Measurements from ENCODE around the gene MOSPD2. TPM values are rescaled to one million over a fixed set of nuclear protein-coding genes. Genes with fewer than 3 reads are reported as not detected.

The MOSPD2 gene
- total RNA-seq (2014; rRNA removed; shearing (Covaris generic); ENCODE audit: low replicate concordance), result 28.4 and 59.7 TPM in 2 replicates

- H3K4me1 ChIP-seq (ENCODE audit: low read length), result peaks cover 33% of the 10 kb centered on the region
- H4K20me1 ChIP-seq (ENCODE audit: insufficient read depth, low read depth, low read length), result no peaks in the 10 kb centered on the region
- H2AFZ ChIP-seq (ENCODE audit: low read length), result no peak within 1 kb of the TSS; the same call in 1 of the 2 replicates
- peaks cover 35% of the 10 kb centered on the region for H3K36me3 ChIP-seq (ENCODE audit: insufficient read depth, low read length)
- H3K27ac ChIP-seq (ENCODE audit: low read length), result peak within 1 kb of the TSS; percentile 65
- H3K79me2 ChIP-seq (ENCODE audit: low read length), result peaks cover 85% of the 10 kb centered on the region
- H3K27me3 ChIP-seq (ENCODE audit: low read length), result no peaks in the 10 kb centered on the region
- peak within 1 kb of the TSS; percentile 68 for H3K4me3 ChIP-seq (ENCODE audit: low read length)
- H3K9me2 ChIP-seq (replicated peaks; ENCODE audit: insufficient read depth, low read length), result no peaks in the 10 kb centered on the region
- peak; percentile 98 for DNase-seq
- peak within 1 kb of the TSS; percentile 77 for H3K4me2 ChIP-seq (ENCODE audit: low read depth, low read length, poor library complexity, severe bottlenecking)
- H3K9ac ChIP-seq (ENCODE audit: low read length), result peak within 1 kb of the TSS; percentile 85
- H3K9me3 ChIP-seq (ENCODE audit: low read length), result peaks cover 3% of the 10 kb centered on the region
Measured at GRCh38 chrX:14872851-14873675, at the start of gene MOSPD2, which contains the start of gene FANCB. TSS of gene MOSPD2 (plus strand) at chrX:14873421. CDS start at chrX:14873529, 108 bp downstream. TSS of gene FANCB (minus strand) at chrX:14873069. CDS start at chrX:14865510, 7,559 bp downstream.

- Histone ChIP-seq H3K4me3 (ENCODE audit: low read length) (no peak overlapping the region), H3K9me2 (replicated peaks; ENCODE audit: insufficient read depth, low read length) (no peaks in the 10 kb centered on the region), H3K36me3 (ENCODE audit: insufficient read depth, low read length) (no peaks in the 10 kb centered on the region), H3K79me2 (ENCODE audit: low read length) (no peaks in the 10 kb centered on the region), H3K9ac (ENCODE audit: low read length) (no peak overlapping the region), H3K9me3 (ENCODE audit: low read length) (peaks cover 3% of the 10 kb centered on the region; the same call in 1 of the 2 replicates), H3K4me2 (ENCODE audit: low read depth, low read length, poor library complexity, severe bottlenecking) (no peak overlapping the region), H3K27ac (ENCODE audit: low read length) (0 out of 2 replicates have a peak overlapping the region, but pooled peaks have one; percentile 32), H3K27me3 (ENCODE audit: low read length) (no peaks in the 10 kb centered on the region), H2AFZ (ENCODE audit: low read length) (no peak overlapping the region), H4K20me1 (ENCODE audit: insufficient read depth, low read depth, low read length) (no peaks in the 10 kb centered on the region), H3K4me1 (ENCODE audit: low read length) (no peaks in the 10 kb centered on the region; the same call in 1 of the 2 replicates)
- DNase-seq, result no peak
Measured at GRCh38 chrX:14825851-14826250, 47.4 kb upstream of the MOSPD2 start.

- H3K9me2 ChIP-seq (replicated peaks; ENCODE audit: insufficient read depth, low read length), result no peaks in the 10 kb centered on the region
- H3K9me3 ChIP-seq (ENCODE audit: low read length), result peaks cover 3% of the 10 kb centered on the region
- no peaks in the 10 kb centered on the region for H3K79me2 ChIP-seq (ENCODE audit: low read length)
- H3K9ac ChIP-seq (ENCODE audit: low read length), result no peak overlapping the region
- no peaks in the 10 kb centered on the region for H3K36me3 ChIP-seq (ENCODE audit: insufficient read depth, low read length)
- peak overlapping the region; percentile 32; the same call in 1 of the 2 replicates for H3K27ac ChIP-seq (ENCODE audit: low read length)
- no peak overlapping the region for H2AFZ ChIP-seq (ENCODE audit: low read length)
- no peaks in the 10 kb centered on the region for H4K20me1 ChIP-seq (ENCODE audit: insufficient read depth, low read depth, low read length)
- no peaks in the 10 kb centered on the region for H3K27me3 ChIP-seq (ENCODE audit: low read length)
- H3K4me2 ChIP-seq (ENCODE audit: low read depth, low read length, poor library complexity, severe bottlenecking), result no peak overlapping the region
- no peak for DNase-seq
- no peaks in the 10 kb centered on the region; the same call in 1 of the 2 replicates for H3K4me1 ChIP-seq (ENCODE audit: low read length)
- H3K4me3 ChIP-seq (ENCODE audit: low read length), result no peak overlapping the region
Measured at GRCh38 chrX:14826319-14826718, 46.9 kb upstream of the MOSPD2 start.

DNA sequence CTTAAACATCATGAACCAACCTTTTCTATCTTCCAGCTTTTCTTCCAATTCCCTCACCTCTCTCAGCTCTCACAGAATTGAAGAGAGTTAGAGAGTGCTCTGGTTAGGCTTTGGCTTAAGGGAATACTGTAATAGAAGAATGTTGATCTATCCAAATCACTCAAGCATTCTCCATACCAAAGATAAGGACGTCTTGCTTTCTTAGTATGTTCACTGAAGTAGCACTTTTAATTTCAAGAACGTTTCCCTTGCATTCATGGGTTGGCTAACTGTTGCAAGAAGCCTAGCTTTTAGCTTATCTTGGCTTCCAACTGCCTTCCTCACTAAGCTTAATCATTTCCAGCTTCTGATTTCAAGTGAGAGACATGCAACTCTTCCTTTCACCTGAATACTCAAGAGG lies 43.6 kb upstream of the MOSPD2 start:
- DNase-seq, result no peak
- peaks cover 7% of the 10 kb centered on the region; the same call in 1 of the 2 replicates for H3K36me3 ChIP-seq (ENCODE audit: insufficient read depth, low read length)
- no peak overlapping the region for H3K4me3 ChIP-seq (ENCODE audit: low read length)
- H3K27ac ChIP-seq (ENCODE audit: low read length), result no peak overlapping the region
- no peaks in the 10 kb centered on the region for H3K9me2 ChIP-seq (replicated peaks; ENCODE audit: insufficient read depth, low read length)
- no peaks in the 10 kb centered on the region for H4K20me1 ChIP-seq (ENCODE audit: insufficient read depth, low read depth, low read length)
- no peaks in the 10 kb centered on the region for H3K79me2 ChIP-seq (ENCODE audit: low read length)
- no peak overlapping the region for H3K9ac ChIP-seq (ENCODE audit: low read length)
- no peaks in the 10 kb centered on the region for H3K27me3 ChIP-seq (ENCODE audit: low read length)
- H3K4me2 ChIP-seq (ENCODE audit: low read depth, low read length, poor library complexity, severe bottlenecking), result no peak overlapping the region
- H3K9me3 ChIP-seq (ENCODE audit: low read length), result peaks cover 6% of the 10 kb centered on the region
- H2AFZ ChIP-seq (ENCODE audit: low read length), result no peak overlapping the region
- H3K4me1 ChIP-seq (ENCODE audit: low read length), result no peaks in the 10 kb centered on the region; the same call in 1 of the 2 replicates

- no peak for DNase-seq
- Histone ChIP-seq H2AFZ (ENCODE audit: low read length) (no peak overlapping the region), H3K9ac (ENCODE audit: low read length) (no peak overlapping the region), H3K27ac (ENCODE audit: low read length) (no peak overlapping the region), H3K4me2 (ENCODE audit: low read depth, low read length, poor library complexity, severe bottlenecking) (no peak overlapping the region), H3K27me3 (ENCODE audit: low read length) (no peaks in the 10 kb centered on the region), H3K4me3 (ENCODE audit: low read length) (no peak overlapping the region), H3K36me3 (ENCODE audit: insufficient read depth, low read length) (peaks cover 29% of the 10 kb centered on the region), H4K20me1 (ENCODE audit: insufficient read depth, low read depth, low read length) (no peaks in the 10 kb centered on the region), H3K79me2 (ENCODE audit: low read length) (peaks cover 3% of the 10 kb centered on the region; the same call in 1 of the 2 replicates), H3K9me3 (ENCODE audit: low read length) (peaks cover 6% of the 10 kb centered on the region), H3K4me1 (ENCODE audit: low read length) (no peaks in the 10 kb centered on the region), H3K9me2 (replicated peaks; ENCODE audit: insufficient read depth, low read length) (no peaks in the 10 kb centered on the region)
Measured at GRCh38 chrX:14832151-14832550, 41.1 kb upstream of the MOSPD2 start.

DNA sequence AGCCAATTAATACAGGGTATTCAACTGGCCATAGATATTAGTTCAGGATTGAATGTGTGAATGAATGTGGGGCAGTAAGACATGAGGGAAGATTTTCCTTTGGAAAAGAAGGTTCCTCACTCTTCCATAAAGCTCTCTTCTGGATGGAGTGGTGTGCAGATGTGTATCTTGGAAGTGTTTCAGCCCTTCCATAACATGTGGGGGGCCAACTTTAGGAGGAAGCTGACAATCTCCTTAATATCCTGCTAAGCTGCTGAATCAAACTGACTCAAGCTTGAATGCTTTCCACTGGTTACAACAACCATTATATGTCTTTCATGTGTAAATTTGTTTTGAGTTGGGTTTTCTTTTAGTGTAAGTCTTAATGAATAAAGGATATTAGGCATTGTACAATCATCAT lies 40.6 kb upstream of the MOSPD2 start:
- Histone ChIP-seq H3K4me1 (ENCODE audit: low read length) (no peaks in the 10 kb centered on the region), H3K4me2 (ENCODE audit: low read depth, low read length, poor library complexity, severe bottlenecking) (no peak overlapping the region), H3K27me3 (ENCODE audit: low read length) (no peaks in the 10 kb centered on the region), H4K20me1 (ENCODE audit: insufficient read depth, low read depth, low read length) (no peaks in the 10 kb centered on the region), H2AFZ (ENCODE audit: low read length) (no peak overlapping the region), H3K79me2 (ENCODE audit: low read length) (peaks cover 3% of the 10 kb centered on the region; the same call in 1 of the 2 replicates), H3K9me2 (replicated peaks; ENCODE audit: insufficient read depth, low read length) (no peaks in the 10 kb centered on the region), H3K4me3 (ENCODE audit: low read length) (no peak overlapping the region), H3K9me3 (ENCODE audit: low read length) (peaks cover 6% of the 10 kb centered on the region), H3K27ac (ENCODE audit: low read length) (no peak overlapping the region), H3K36me3 (ENCODE audit: insufficient read depth, low read length) (peaks cover 33% of the 10 kb centered on the region), H3K9ac (ENCODE audit: low read length) (no peak overlapping the region)
- no peak for DNase-seq

- Histone ChIP-seq H3K4me2 (ENCODE audit: low read depth, low read length, poor library complexity, severe bottlenecking) (no peak overlapping the region), H3K9me2 (replicated peaks; ENCODE audit: insufficient read depth, low read length) (no peaks in the 10 kb centered on the region), H3K36me3 (ENCODE audit: insufficient read depth, low read length) (peaks cover 64% of the 10 kb centered on the region)
Measured at GRCh38 chrX:14837155-14837554, 36.1 kb upstream of the MOSPD2 start.

GRCh38 chrX:14843666-14844065 lies 29.6 kb upstream of the MOSPD2 start:
- Histone ChIP-seq H2AFZ (ENCODE audit: low read length) (no peak overlapping the region), H4K20me1 (ENCODE audit: insufficient read depth, low read depth, low read length) (no peaks in the 10 kb centered on the region), H3K9me3 (ENCODE audit: low read length) (no peaks in the 10 kb centered on the region), H3K4me2 (ENCODE audit: low read depth, low read length, poor library complexity, severe bottlenecking) (no peak overlapping the region), H3K27me3 (ENCODE audit: low read length) (no peaks in the 10 kb centered on the region), H3K4me1 (ENCODE audit: low read length) (no peaks in the 10 kb centered on the region), H3K27ac (ENCODE audit: low read length) (no peak overlapping the region), H3K4me3 (ENCODE audit: low read length) (no peak overlapping the region), H3K79me2 (ENCODE audit: low read length) (0 out of 2 replicates have a peak, but pooled peaks cover 3% of the 10 kb centered on the region), H3K36me3 (ENCODE audit: insufficient read depth, low read length) (peaks cover 49% of the 10 kb centered on the region), H3K9me2 (replicated peaks; ENCODE audit: insufficient read depth, low read length) (no peaks in the 10 kb centered on the region), H3K9ac (ENCODE audit: low read length) (no peak overlapping the region)
- DNase-seq, result no peak

More at GRCh38 chrX:14837155-14837554, 36.1 kb upstream of the MOSPD2 start:
- Histone ChIP-seq H3K27me3 (ENCODE audit: low read length) (no peaks in the 10 kb centered on the region), H3K79me2 (ENCODE audit: low read length) (peaks cover 6% of the 10 kb centered on the region; the same call in 1 of the 2 replicates), H3K4me1 (ENCODE audit: low read length) (no peaks in the 10 kb centered on the region), H3K9me3 (ENCODE audit: low read length) (0 out of 2 replicates have a peak, but pooled peaks cover 4% of the 10 kb centered on the region), H4K20me1 (ENCODE audit: insufficient read depth, low read depth, low read length) (no peaks in the 10 kb centered on the region), H3K27ac (ENCODE audit: low read length) (no peak overlapping the region), H2AFZ (ENCODE audit: low read length) (no peak overlapping the region), H3K9ac (ENCODE audit: low read length) (no peak overlapping the region), H3K4me3 (ENCODE audit: low read length) (no peak overlapping the region)
- DNase-seq, result no peak
